Liver (tissue), 9 donors: ENCODE measurements around the gene EVPL. TPM values are rescaled to one million over a fixed set of nuclear protein-coding genes. Genes with fewer than 3 reads are reported as not detected.

ENCODE experiments used
- DNase-seq: peaks from one replicate; pipeline ENCODE4 v3.0.0-alpha.2; 2017; ENCODE audit warnings: low spot score
- H3K27ac ChIP-seq, 2 donors: one replicate each; pipeline ENCODE4 v1.7.0; 2013; ENCODE audit warnings: inconsistent platforms in 2 of 2, low read length in 2 of 2, control low read depth in 1 of 2, low read depth in 1 of 2, mild to moderate bottlenecking in 1 of 2
- H3K27me3 ChIP-seq, 4 donors: one replicate each; pipeline versions ENCODE4 v1.6.1 to v1.7.0; 2013; ENCODE audit warnings: low read length in 3 of 4, inconsistent platforms in 1 of 4, mild to moderate bottlenecking in 1 of 4, moderate library complexity in 1 of 4; ENCODE audit not compliant: control insufficient read depth in 4 of 4, insufficient read depth in 4 of 4
- H3K36me3 ChIP-seq, 4 donors: one replicate each; pipeline versions ENCODE4 v1.6.1 to v1.7.0; 2013; ENCODE audit warnings: low read length in 3 of 4, mild to moderate bottlenecking in 3 of 4, low read depth in 1 of 4, moderate library complexity in 1 of 4; ENCODE audit not compliant: control insufficient read depth in 4 of 4, insufficient read depth in 3 of 4
- H3K4me1 ChIP-seq, 4 donors: one replicate each; pipeline versions ENCODE4 v1.6.1 to v1.7.0; 2013; ENCODE audit warnings: low read length in 3 of 4, mild to moderate bottlenecking in 3 of 4, moderate library complexity in 1 of 4; ENCODE audit not compliant: control insufficient read depth in 4 of 4, insufficient read depth in 4 of 4
- H3K4me3 ChIP-seq, 3 donors: one replicate each; pipeline versions ENCODE4 v1.6.1 to v1.7.0; 2013; ENCODE audit warnings: low read length in 3 of 3, control low read depth in 1 of 3, low read depth in 1 of 3, mild to moderate bottlenecking in 1 of 3
- H3K9ac ChIP-seq, 2 donors: one replicate each; pipeline ENCODE4 v1.7.0; 2013; ENCODE audit warnings: low read length in 2 of 2, mild to moderate bottlenecking in 2 of 2, moderate library complexity in 2 of 2, control low read depth in 1 of 2, low read depth in 1 of 2
- H3K9me3 ChIP-seq, 4 donors: one replicate each; pipeline versions ENCODE4 v1.6.1 to v1.7.0; 2013; ENCODE audit warnings: low read length in 3 of 4; ENCODE audit not compliant: control insufficient read depth in 4 of 4
- EGR1 ChIP-seq, 2 donors: IDR thresholded peaks; 2 replicates each; pipeline ENCODE4 v1.6.1; 2016 to 2018; ENCODE audit warnings: antibody characterized with exemption in 2 of 2, low read depth in 2 of 2
- FOXA2 ChIP-seq: IDR thresholded peaks from 2 replicates; pipeline ENCODE4 v1.6.1; 2016; ENCODE audit warnings: antibody characterized with exemption
- GABPA ChIP-seq, 2 donors: IDR thresholded peaks in 1 of 2; conservative IDR thresholded peaks in 1 of 2; 2 replicates each; pipeline ENCODE4 v1.6.1; 2016; ENCODE audit warnings: antibody characterized with exemption in 2 of 2, mild to moderate bottlenecking in 1 of 2, moderate library complexity in 1 of 2
- HNF4A ChIP-seq, 2 donors: conservative IDR thresholded peaks; 2 replicates each; pipeline ENCODE4 v1.6.1; 2016; ENCODE audit warnings: antibody characterized with exemption in 2 of 2, mild to moderate bottlenecking in 2 of 2
- JUND ChIP-seq, 2 donors: IDR thresholded peaks; 2 replicates each; pipeline ENCODE4 v1.6.1; 2016; ENCODE audit warnings: antibody characterized with exemption in 2 of 2
- NR2F2 ChIP-seq: IDR thresholded peaks from 2 replicates; pipeline ENCODE4 v1.6.1; 2016; ENCODE audit warnings: antibody characterized with exemption
- RAD21 ChIP-seq, 2 donors: IDR thresholded peaks; 2 replicates each; pipeline ENCODE4 v1.6.1; 2016; ENCODE audit warnings: antibody characterized with exemption in 2 of 2, mild to moderate bottlenecking in 2 of 2
- RXRA ChIP-seq, 2 donors: IDR thresholded peaks; 2 replicates each; pipeline ENCODE4 v1.6.1; 2017 to 2018; ENCODE audit warnings: antibody characterized with exemption in 2 of 2, mild to moderate bottlenecking in 1 of 2
- SP1 ChIP-seq: IDR thresholded peaks from 2 replicates; pipeline ENCODE4 v1.6.1; 2018; ENCODE audit warnings: antibody characterized with exemption, mild to moderate bottlenecking
- TAF1 ChIP-seq: conservative IDR thresholded peaks from 2 replicates; pipeline ENCODE4 v1.6.1; 2016; ENCODE audit warnings: antibody characterized with exemption, mild to moderate bottlenecking
- WGBS: extraction: QIAGEN DNeasy Blood & Tissue Kit; methylation state at CpG from one replicate; pipeline ENCODE4 v1.1.7; 2013; 5-methylcytosine and 5-hydroxymethylcytosine counted together
- polyA plus RNA-seq, 2 donors: library from polyadenylated mRNA; stranded (reverse) in 1 of 2; unstranded in 1 of 2; fragments of 200-250 nt in 1 of 2; fragments of >200 nt in 1 of 2; fragmentation: Nextera tagmentation in 1 of 2; extraction: Ambion mirVana in 1 of 2; gene quantifications; one replicate each; pipeline versions ENCODE4 v1.2.1 to v1.2.3, GENCODE V29; 2013 to 2015
- total RNA-seq, 2 donors: library from RNA; depleted of rRNA; stranded (reverse); fragments of >200 nt; gene quantifications; one replicate each; pipeline ENCODE4 v1.2.3, GENCODE V29; 2014
- TF ChIP-seq, protein P1 (sequence below): IDR thresholded peaks from 2 replicates; pipeline ENCODE4 v1.6.1; 2016; ENCODE audit warnings: antibody characterized with exemption, mild to moderate bottlenecking
- TF ChIP-seq, protein P2 (sequence below): IDR thresholded peaks from 2 replicates; pipeline ENCODE4 v1.6.1; 2016; ENCODE audit warnings: antibody characterized with exemption
- TF ChIP-seq, protein P3 (sequence below): IDR thresholded peaks from 2 replicates; pipeline ENCODE4 v1.6.1; 2016; ENCODE audit warnings: antibody characterized with exemption
- TF ChIP-seq, protein P4 (sequence below): IDR thresholded peaks from 2 replicates; pipeline ENCODE4 v1.6.1; 2016; ENCODE audit warnings: antibody characterized with exemption
- TF ChIP-seq, protein P5 (sequence below): fragments of 150-350 bp; IDR thresholded peaks from 2 replicates; pipeline ENCODE4 v1.5.1; 2017; ENCODE audit warnings: improper control_type of control experiment, low read depth, low read length; ENCODE audit not compliant: missing input control
- donor health status: healthy.
- donor health status: healthy.
- donor health status: healthy.
- donor health status: healthy.
- donor health status: healthy.

Gene EVPL
- total and polyA plus RNA-seq, 4 donors = 0.03 to 0.33 (median 0.21) TPM; not detected in 1

GRCh38 chr17:76023900-76024237 is 3.2 kb downstream of the EVPL start:
- no peaks in the 10 kb centered on the region for H3K36me3 ChIP-seq
- WGBS = 89% methylated on average over 9 of the region's 9 CpGs

GRCh38 chr17:76022973-76023899 is 3.9 kb downstream of the EVPL start:
- DNase-seq = no peak
- Histone ChIP-seq H3K27me3 (no peaks in the 10 kb centered on the region), H3K9me3 (no peaks in the 10 kb centered on the region), H3K36me3 (no peaks in the 10 kb centered on the region), H3K4me3 (no peak overlapping the region), H3K9ac (no peak overlapping the region), H3K27ac (no peak overlapping the region), H3K4me1 (no peaks in the 10 kb centered on the region)
- WGBS = 90% methylated on average over 28 of the region's 28 CpGs
- TF ChIP-seq HNF4A (conservative IDR thresholded peaks at IDR 0.05) (no peak), RAD21 (IDR thresholded peaks at IDR 0.05) (no peak), FOXA2 (no peak), EGR1 (IDR thresholded peaks at IDR 0.05; ENCODE audit: low read depth in 2 of 2) (no peak), NR2F2 (no peak), SP1 (no peak), GABPA (IDR thresholded peaks at IDR 0.05 in 1 of 2, conservative IDR thresholded peaks at IDR 0.05 in 1 of 2) (no peak), RXRA (IDR thresholded peaks at IDR 0.05) (no peak)
- TF ChIP-seq, protein P1, sequence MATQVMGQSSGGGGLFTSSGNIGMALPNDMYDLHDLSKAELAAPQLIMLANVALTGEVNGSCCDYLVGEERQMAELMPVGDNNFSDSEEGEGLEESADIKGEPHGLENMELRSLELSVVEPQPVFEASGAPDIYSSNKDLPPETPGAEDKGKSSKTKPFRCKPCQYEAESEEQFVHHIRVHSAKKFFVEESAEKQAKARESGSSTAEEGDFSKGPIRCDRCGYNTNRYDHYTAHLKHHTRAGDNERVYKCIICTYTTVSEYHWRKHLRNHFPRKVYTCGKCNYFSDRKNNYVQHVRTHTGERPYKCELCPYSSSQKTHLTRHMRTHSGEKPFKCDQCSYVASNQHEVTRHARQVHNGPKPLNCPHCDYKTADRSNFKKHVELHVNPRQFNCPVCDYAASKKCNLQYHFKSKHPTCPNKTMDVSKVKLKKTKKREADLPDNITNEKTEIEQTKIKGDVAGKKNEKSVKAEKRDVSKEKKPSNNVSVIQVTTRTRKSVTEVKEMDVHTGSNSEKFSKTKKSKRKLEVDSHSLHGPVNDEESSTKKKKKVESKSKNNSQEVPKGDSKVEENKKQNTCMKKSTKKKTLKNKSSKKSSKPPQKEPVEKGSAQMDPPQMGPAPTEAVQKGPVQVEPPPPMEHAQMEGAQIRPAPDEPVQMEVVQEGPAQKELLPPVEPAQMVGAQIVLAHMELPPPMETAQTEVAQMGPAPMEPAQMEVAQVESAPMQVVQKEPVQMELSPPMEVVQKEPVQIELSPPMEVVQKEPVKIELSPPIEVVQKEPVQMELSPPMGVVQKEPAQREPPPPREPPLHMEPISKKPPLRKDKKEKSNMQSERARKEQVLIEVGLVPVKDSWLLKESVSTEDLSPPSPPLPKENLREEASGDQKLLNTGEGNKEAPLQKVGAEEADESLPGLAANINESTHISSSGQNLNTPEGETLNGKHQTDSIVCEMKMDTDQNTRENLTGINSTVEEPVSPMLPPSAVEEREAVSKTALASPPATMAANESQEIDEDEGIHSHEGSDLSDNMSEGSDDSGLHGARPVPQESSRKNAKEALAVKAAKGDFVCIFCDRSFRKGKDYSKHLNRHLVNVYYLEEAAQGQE = no peak
- TF ChIP-seq, protein P2, sequence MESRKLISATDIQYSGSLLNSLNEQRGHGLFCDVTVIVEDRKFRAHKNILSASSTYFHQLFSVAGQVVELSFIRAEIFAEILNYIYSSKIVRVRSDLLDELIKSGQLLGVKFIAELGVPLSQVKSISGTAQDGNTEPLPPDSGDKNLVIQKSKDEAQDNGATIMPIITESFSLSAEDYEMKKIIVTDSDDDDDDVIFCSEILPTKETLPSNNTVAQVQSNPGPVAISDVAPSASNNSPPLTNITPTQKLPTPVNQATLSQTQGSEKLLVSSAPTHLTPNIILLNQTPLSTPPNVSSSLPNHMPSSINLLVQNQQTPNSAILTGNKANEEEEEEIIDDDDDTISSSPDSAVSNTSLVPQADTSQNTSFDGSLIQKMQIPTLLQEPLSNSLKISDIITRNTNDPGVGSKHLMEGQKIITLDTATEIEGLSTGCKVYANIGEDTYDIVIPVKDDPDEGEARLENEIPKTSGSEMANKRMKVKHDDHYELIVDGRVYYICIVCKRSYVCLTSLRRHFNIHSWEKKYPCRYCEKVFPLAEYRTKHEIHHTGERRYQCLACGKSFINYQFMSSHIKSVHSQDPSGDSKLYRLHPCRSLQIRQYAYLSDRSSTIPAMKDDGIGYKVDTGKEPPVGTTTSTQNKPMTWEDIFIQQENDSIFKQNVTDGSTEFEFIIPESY = no peak
- TF ChIP-seq, protein P3, sequence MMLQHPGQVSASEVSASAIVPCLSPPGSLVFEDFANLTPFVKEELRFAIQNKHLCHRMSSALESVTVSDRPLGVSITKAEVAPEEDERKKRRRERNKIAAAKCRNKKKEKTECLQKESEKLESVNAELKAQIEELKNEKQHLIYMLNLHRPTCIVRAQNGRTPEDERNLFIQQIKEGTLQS = no peak
- TF ChIP-seq, protein P4, sequence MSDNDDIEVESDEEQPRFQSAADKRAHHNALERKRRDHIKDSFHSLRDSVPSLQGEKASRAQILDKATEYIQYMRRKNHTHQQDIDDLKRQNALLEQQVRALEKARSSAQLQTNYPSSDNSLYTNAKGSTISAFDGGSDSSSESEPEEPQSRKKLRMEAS = no peak

More at GRCh38 chr17:76023900-76024237, 3.2 kb downstream of the EVPL start:
- DNase-seq = no peak
- no peak overlapping the region for H3K9ac ChIP-seq
- no peaks in the 10 kb centered on the region for H3K4me1 ChIP-seq
- no peaks in the 10 kb centered on the region for H3K27me3 ChIP-seq
- TF ChIP-seq RAD21 (IDR thresholded peaks at IDR 0.05) (no peak), JUND (IDR thresholded peaks at IDR 0.05) (no peak), TAF1 (no peak), SP1 (no peak), EGR1 (IDR thresholded peaks at IDR 0.05; ENCODE audit: low read depth in 2 of 2) (no peak), HNF4A (conservative IDR thresholded peaks at IDR 0.05) (no peak), GABPA (IDR thresholded peaks at IDR 0.05 in 1 of 2, conservative IDR thresholded peaks at IDR 0.05 in 1 of 2) (no peak)
- TF ChIP-seq, protein P3 = no peak
- TF ChIP-seq, protein P5, sequence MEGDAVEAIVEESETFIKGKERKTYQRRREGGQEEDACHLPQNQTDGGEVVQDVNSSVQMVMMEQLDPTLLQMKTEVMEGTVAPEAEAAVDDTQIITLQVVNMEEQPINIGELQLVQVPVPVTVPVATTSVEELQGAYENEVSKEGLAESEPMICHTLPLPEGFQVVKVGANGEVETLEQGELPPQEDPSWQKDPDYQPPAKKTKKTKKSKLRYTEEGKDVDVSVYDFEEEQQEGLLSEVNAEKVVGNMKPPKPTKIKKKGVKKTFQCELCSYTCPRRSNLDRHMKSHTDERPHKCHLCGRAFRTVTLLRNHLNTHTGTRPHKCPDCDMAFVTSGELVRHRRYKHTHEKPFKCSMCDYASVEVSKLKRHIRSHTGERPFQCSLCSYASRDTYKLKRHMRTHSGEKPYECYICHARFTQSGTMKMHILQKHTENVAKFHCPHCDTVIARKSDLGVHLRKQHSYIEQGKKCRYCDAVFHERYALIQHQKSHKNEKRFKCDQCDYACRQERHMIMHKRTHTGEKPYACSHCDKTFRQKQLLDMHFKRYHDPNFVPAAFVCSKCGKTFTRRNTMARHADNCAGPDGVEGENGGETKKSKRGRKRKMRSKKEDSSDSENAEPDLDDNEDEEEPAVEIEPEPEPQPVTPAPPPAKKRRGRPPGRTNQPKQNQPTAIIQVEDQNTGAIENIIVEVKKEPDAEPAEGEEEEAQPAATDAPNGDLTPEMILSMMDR = no peak
- TF ChIP-seq, protein P4 = no peak
- TF ChIP-seq, protein P2 = no peak
- H3K9me3 ChIP-seq = no peaks in the 10 kb centered on the region
- no peak overlapping the region for H3K4me3 ChIP-seq
- H3K27ac ChIP-seq = no peak overlapping the region
